T follicular helper cell (primary cell): Measurements from ENCODE around the gene LRRK2.
"Not testable (repeated sequence)": the region's sequence is repeated elsewhere in the genome, so short reads cannot be mapped to it uniquely, and the experiment has no call there.

Experiments
- DNase-seq: peaks from one replicate; pipeline ENCODE4 v3.0.0-alpha.2; 2020; ENCODE audit warnings: low read depth

LRRK2 gene

DNA sequence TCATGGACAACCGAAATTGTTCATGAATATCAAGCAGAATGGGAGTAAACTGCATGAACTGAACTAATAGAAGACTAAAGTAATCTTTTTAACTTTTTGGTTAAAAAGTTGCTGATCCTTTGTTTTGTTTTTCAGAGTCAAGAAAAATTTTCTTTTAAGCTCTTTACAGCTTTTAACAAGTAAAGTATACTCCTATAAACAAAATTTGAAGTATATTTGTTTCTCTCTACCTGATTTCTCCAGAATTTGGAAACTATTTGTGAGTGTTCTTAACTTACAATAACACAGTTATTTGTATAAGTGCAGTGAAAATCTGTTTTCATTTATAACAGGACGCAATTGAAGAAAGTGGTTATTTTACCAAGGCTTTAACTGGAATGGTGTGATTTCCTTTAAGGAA, 12.2 kb upstream of the LRRK2 start:
- no peak for DNase-seq

DNA sequence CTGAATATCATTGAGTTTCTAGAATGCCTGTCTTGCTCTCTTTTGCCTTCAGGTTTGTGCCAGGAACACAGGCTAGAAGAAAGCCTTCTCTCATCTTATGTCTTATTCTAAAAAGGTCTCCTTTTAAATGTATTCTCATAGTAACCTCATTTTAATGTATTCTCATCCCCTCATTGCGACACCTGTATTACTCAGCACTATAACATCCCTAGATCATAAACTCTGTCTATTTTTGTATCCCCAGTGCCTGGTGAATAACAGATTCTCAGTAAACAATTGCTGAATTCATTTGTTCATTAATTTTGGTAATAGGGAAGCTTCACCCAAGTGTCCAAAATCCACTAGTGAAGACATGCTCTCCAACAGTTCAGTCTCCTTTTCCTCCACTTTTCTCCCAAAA, 8.8 kb upstream of the LRRK2 start:
- no peak for DNase-seq

DNA sequence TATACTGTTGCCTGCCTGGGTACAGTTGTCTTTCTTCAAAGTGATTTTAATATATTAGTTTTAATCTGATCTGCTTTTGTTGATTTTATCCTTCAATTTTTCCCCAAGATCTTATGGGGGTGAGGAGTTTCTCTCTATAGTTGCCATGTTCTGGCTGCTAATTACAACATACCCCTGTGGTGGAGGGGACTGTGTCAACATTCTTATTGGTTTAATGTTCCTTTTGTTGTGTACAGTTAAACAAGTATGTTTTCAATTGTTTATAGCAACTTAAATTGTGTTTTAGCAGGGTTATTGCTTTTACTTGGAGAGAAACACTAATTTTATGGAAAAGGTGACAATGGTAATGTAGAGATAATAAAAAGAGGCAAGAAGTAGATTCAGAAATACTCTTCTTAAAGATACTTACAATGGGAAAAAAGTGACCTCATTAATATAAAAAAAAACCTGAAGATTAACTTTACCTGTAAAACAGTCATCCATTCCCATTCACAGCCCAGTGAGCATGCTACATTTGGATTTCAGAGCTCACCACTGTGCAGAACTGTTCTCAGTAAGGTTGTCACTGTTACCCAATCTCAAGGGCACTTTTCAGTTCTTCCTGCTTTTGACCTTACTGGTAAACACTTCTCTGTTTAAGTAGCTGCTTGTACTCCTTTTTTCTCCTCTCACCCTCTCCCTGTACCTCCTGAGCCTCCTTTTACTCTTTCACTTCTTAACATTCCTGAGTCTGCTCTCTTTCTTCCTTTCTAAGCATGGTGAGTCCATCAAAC, 8.1 kb upstream of the LRRK2 start:
- DNase-seq: no peak

DNA sequence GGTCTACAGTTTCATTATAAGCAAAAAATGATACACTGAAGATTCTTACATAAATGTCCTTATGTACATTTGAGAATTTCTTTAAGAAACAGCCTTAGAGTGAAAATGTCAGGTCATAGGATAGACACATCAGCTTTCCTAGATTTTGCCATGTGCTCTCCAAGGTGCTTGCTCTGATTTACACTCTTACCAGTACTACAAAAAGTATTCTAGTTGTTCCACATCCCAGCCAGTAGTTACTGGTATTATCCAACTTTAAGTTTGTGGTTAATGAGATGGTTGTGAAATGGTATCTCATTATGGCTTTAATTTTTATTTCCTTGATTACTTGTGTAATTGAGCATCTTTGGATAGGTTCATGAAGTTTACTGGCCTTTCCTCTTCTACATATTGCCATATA, 5.0 kb upstream of the LRRK2 start:
- no peak for DNase-seq

DNA sequence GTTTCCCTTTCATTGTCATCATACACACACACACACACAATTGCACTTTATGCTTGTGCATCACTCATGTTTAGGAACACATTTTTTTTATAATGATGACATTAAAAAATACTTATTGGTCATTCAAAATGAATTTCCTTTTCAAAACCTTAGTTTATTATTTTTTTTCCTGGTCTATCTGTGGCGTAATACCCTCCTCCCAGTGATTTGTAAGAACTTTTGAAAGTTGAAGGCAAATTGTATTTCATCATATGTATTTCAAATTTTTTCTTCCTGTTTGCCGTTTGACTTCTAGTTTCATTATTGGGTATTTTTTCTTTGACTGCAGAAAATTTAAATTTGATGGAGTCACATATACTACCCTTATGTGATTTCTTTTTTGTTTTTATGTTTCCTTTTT, 2.5 kb upstream of the LRRK2 start:
- no peak for DNase-seq

DNA sequence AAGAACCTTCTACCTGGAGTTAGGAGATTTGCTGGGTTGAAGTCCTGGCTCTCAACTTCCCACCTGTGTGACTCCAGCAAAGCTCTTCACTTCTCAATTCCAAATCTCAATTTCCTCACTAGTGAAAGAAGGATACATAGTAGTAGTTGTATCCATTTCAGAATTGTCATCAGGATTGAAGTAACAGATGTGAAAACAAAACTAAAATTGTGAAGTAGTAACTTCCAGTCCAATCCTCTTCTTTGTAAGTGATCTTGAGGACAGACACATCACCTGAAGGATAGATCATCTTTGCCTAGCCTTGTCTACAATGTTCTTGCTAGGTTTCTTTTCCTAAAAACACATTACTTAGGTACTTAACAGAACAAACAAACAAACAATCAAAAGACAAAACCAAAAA, 1.2 kb upstream of the LRRK2 start:
- no peak for DNase-seq

DNA sequence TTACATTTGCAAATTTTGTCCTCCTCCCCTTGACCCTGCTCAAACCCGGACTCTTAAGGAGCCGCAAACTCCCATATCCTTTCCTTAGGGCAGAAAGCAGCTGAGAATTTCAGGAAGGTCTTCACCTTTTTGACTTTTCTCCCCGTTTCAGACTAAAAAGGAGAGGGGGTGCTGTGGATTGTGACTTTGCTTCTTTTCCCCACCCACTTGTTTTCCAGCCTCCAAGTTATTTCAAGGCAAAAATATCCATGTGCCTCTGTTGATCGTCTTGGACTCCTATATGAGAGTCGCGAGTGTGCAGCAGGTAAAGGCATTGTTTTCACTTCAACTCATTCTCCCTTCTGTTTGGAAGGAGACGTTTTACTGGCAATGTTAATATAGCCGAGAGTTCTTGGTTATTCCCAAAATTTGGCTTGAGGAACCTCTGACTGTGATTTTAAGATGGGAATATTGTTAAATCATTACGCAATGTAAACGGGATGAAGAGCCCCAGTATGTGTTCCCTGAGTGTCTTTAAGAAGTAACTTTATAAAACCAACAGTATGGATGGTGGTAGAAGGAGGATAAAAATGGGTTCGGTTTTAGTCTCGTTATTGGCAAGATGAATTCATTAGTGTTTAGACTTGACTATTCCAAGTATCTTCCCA, 663 bp downstream of the LRRK2 start:
- no peak for DNase-seq

DNA sequence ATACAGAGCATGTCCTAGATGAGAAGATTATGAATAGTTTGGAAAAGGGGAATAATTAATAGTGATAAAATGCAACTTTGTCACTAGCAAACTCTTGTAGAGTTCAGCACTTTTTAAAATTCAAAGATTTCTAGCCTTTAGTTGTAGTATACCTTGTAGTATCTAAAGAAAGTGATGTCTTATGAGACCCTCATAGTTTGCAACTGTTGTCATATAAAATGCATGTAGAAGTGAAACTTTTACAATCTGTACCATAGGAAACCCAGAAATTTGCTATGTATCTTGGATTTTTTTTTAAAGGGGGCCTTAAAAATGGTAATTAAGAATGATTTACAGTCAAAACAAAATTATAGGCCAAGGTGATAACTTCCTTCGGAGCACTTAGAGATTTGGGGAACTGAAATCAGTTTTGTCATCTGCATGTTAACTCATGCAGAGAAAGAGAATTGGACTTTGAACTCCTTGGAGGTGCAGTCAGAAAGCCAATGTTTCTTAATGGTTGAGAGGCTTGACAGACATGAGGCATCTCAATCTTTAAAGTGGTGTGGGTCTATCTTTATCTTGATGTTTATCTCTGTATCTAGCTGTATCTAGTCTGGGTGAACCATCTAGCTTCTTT, 1.3 kb downstream of the LRRK2 start:
- DNase-seq: no peak

DNA sequence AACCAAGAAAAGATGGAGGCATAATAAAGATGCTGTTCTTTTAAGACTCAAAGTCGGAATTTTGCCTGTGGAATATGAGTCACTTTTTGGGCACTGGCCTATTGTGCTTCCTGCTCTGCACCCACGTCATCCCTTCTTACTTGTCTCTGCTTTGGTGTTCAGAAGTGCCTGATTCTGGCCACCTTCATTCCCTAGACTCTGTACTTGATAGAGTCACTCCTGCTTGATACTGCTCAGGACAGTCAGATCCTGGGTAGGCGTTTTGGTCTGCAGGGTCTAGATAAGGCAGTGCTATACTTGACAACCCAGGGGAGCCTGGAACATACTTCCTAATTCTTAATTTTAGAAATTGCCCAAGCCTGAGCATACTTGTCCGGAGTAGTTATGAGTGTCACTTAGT, 1.9 kb downstream of the LRRK2 start:
- no peak for DNase-seq

DNA sequence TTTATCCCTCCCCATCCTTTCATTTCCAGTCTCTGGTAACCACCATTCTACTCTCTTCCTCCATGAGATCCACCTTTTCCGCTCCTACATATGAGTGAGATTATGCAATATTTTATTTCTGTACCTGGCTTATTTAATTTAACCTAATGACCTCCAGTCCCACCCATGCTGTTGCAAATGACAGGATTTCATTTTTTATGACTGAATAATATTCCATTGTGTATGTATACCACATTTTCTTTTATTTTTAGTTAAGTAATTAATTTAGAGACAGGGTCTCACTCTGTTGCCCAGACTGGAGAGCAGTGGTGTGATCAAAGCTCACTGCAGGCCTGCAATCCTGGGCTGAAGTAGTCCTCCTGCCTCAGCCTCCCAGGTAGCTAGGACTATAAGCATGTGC, 2.6 kb downstream of the LRRK2 start:
- DNase-seq: no peak

DNA sequence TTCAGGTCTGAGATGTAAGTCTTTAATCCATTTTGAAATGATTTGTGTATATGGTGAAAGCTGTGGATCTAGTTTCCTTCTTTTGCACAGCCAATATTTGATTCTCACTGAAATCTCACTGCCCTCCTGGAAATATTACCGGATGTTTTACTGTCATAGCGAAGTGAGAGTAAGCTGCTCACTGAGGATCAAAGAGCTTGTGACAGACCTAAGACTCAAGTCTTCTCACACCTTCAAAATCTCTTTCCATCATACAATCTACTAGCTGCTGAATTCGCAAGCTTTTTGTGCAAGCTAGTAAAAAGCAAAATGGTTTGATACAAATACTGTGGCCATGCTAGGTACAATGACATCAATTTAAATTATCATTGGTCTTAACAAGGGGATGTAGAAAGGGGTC, 3.9 kb downstream of the LRRK2 start:
- DNase-seq: no peak

DNA sequence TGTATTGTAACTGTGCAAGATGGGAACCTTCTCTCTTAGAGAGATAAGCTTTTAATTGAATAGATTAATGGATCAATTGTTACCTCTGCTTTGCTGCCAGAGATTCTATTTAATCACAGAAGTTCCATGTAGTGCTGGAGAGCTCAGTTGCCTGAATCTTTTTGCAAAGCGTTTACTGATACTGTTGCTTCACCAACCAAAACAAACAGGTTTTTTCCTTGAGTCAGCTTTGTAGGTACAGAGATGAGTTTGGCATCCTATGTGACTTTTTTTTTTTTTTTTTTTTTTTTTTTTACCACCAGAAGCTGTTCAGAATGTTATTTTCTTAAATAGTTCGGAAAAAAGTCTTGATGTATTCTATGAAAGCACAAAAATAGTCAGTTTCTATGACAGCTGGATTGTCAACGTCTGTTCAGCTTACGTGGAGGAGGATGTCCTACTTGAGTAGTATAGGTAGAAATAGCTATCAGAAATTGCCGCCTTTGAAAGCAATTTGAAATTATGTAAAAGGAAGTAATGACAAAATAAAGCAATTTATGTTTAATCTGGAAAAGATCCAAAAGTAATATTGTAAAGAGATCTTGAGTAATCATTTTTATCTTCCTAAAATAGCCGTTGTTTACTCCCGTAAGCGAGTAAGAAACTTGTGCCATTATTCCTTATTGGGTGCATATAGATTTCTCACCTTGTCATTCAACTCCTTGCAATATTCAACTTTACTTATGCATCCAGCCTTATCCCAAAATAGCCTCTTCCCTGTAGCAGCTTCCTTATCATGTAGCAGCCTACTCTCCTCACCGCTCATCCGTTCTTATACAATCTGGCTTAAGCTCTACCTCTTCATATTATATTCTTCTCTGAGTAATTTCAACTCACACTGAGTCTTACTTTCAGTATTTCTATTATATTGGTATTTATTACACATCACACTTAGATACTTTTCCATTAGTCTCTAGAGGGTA, 5.2 kb downstream of the LRRK2 start:
- no peak for DNase-seq

DNA sequence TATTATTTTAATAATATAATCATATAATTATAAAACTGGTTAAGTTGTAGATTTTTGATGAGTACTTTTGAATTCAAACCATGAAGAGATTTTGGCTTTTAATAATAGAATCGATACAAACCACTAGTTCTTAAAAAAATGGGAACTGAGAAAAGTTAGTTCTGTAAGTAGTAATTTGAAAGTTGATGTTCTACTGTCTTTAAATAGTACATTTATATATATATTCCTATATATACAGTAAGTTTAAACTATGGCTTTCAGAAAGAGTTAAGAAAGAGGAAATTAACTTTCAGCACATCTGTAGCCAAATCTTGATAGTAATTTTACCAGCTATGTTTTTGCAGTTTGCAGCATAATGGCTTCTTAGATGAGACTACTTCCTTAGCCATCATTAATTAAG, 7.8 kb downstream of the LRRK2 start:
- no peak for DNase-seq

DNA sequence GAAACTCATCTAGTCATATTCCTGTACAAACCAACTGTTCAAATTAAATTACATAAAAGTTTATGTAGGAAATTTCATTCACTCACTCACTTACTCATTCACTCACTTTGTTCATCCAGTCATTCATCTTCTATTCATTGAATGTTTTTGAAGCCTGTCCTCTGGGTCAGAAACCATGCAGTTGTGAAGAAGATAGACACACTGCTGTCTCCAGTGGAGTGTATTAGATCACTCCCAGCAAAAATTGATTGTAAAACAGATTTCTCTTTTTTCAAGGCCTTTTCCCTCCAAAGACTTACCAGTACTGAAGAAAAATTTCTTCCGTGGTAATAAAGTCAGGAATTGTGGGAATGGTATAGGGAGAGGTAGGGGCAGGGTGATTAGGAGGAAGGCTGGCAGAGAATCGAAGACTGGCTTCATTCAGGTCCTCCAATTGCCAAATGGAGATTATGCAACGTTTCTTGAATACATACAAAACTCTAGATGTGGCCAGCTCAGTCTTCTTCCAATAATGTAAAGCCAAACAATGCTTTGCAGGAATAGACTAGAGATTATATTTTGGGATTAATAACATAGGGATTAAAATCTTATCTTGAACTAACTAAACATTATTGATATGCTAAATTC, 9.1 kb downstream of the LRRK2 start:
- DNase-seq: no peak

DNA sequence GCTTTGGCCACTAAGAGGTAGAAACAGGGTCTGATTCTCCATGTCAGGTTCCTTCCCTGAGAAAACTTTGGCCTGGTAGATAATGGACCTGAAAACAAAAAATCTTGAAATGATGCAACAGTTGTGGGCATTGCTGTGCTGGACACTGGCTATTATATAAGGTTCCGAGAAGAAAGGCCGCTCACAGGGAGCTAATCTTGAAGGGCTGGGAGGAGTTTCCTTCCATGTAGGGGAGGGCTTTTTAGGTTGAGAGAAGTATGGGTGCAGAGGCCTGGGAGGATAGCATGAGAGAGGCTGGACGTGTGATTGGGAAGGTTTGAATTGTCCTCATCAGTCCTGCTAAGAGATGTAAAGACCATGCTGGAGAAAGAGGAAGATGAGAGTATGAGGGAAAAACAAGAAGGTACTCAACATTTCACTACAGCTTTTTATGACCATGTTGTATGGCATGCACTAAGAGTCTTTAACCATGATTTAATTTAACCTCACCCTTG, 11.6 kb downstream of the LRRK2 start:
- no peak for DNase-seq

DNA sequence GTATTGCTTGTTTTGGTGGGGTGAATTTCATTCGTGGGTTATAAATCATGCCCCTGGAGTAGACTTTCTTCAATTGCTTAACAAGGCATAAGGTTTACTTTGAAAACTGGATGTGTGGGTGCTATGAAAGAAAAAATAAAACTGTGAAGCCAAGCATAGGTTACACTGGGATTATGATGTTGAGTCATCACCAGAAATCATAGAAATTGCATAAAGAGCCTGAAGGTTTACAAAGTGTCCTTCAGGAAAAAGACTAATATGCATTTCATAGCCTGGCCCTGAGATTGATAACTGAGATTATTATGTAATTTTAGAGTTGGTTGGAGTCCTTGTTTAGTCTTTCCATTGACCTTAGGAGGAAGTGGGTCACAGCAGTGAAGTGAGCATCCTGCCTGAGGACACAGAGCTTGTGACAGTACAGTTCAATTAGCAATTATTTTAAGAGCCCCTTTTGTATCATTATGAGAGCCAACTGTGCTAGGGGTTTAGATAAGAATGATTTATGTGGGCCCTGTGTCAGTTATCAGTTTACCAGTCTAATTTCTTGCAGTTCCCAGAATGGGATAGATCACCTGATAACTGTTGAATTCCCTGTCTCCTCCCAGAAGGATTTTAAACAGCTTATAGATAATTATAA, 13.6 kb downstream of the LRRK2 start:
- DNase-seq: no peak

DNA sequence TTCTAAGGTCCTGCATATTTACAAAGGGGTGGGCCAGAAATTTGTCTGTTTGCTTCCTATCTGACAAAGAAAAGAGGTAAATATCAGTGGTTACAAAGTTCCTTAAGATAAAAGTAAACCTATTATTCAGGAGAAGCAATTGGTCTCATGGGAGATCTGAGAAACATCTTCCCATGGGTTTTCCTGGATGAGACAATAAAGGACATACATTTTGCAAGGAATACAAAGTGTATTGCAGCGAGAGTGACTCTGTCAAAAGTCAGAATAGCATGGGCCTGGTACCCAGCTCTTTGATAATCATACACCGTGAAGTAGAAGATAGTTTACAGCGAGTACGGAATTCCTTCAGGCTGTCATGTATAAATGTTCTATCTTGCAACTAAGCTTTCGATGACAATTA, 14.2 kb downstream of the LRRK2 start:
- no peak for DNase-seq

DNA sequence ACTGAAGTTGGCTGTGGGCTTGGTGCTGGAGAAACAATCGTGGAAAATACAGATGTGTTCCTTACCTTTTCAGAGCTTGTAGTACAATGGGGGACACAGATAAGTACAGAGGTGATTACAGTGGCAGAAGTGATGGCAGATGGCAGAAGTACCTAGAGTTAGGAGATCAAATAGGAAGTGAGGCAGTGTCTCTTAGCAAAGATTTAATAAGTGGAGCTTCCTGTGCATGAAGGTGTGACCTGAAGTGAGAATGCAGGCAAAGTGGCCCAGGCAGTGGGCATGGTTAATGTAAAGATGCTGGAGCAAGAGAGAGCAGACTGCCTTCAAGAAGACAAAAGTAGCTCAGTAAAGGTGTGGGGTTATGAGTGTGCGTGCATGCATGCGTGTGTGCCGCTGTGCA, 16.0 kb downstream of the LRRK2 start:
- DNase-seq: no peak

DNA sequence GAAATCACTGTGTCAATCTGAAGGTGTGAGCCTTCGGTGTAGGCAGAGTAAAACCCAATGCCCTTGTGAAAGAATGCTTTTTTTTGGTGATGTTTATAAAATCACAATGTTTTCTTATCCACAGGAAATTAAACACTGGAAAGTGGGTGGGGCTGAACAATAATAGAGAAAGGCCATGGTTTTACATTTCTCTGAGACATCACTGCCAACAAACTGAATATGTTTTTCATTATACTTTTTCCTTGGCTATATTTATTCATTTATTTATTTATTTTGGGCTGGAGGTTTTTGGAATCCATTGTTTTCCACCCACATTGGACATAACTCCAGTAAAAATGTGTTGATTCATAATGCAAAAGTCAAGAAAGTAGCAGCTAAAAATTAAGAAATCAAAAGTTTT, 16.9 kb downstream of the LRRK2 start:
- no peak for DNase-seq

DNA sequence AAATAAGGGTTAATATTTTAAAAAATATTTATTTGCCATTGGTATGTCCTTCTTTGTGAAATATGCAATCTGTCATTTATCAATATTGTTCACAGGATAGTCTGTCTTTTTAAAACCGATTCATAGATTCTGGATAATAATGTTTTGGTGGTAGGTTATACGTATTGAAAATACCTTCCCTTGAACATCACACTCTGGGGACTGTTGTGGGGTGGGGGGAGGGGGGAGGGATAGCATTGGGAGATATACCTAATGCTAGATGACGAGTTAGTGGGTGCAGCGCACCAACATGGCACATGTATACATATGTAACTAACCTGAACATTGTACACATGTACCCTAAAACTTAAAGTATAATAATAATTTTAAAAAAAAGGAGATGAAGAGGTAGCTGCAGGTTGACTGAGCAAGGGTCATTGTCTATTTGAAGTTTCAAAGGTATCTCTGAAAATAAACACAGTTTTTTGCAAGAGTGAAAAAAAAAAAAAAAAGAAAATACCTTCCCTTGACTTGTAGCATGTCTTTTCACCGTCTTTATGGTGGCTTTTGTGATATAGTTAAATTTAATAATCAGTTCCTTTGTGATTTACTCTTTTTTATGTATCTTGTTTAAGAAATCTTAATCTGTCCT, 19.8 kb downstream of the LRRK2 start:
- not testable (repeated sequence) for DNase-seq

DNA sequence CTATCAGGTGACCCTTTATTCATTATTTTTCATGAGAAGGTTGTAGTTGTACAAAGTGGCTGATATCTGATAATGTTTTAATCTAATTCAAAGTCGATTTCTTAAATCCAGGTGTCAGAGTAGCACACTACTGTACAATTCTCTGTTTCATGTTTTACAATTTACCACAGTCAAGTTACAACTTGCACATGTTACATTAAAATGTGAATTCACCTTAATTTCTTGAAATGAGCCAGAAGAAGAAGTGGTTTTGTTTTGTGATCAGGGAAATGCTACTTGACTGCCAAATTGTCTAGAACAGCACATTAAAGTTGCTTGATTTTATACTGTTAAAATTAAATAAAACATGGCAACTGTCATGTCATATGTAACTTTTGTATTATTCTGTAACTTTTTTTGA, 23.2 kb downstream of the LRRK2 start:
- DNase-seq: no peak
